HepG2 (cell line): Measurements from ENCODE around the gene PLG. TPM values are rescaled to one million over a fixed set of nuclear protein-coding genes. Genes with fewer than 3 reads are reported as not detected.

Experiments used
- ATAC-seq: fragments of 200-7000 bp; cut with Tn5 transposase; 3 replicates; pipeline ENCODE4 v1.9.1; 2020; ENCODE audit warnings: mild to moderate bottlenecking, moderate library complexity
- BruUV-seq: library from RNA; stranded (reverse); fragments of 400-500 nt; replicated peaks from 2 replicates; lab custom pipeline; 2021; lab: Mats Ljungman, UMichigan
- CTCF ChIA-PET: fragments of 300-600 bp; formaldehyde crosslinking; extraction: SDS; loops from one replicate; lab custom pipeline; 2021; ENCODE audit warnings: low total read pairs, inconsistent platforms, low intra/inter-chr PET ratio; lab: Yijun Ruan, JAX
- POLR2A ChIA-PET: fragments of 350-600 bp; sonication (Branson Sonifier 250); formaldehyde crosslinking; loops from one replicate; lab custom pipeline; 2020; ENCODE audit warnings: antibody characterized with exemption, inconsistent platforms; lab: Yijun Ruan, JAX
- DNase-seq: peaks from one replicate; pipeline ENCODE4 v3.0.0-alpha.2; 2015; ENCODE audit warnings: low spot score
- FAIRE-seq: peaks from 3 replicates; lab custom pipeline; 2011; peaks lifted over from hg19 to GRCh38; lab: Jason Lieb, UNC
- H2AFZ ChIP-seq: one replicate; pipeline ENCODE4 v1.6.1; 2011; ENCODE audit warnings: low read length, inconsistent platforms
- H3K27ac ChIP-seq: fragments of 300-600 bp; 3 replicates; pipeline ENCODE4 v1.8.0; 2011; ENCODE audit warnings: mixed run types, mild to moderate bottlenecking, mixed read lengths, low read length, inconsistent platforms; ENCODE audit not compliant: insufficient read depth; ENCODE audit errors: extremely low read length
- H3K27me3 ChIP-seq, 2 experiments: fragments of 200-600 bp in 1 of 2; 2 replicates in 1 of 2; 3 replicates in 1 of 2; pipeline versions ENCODE4 v1.6.0 to v1.8.0; 2011; ENCODE audit warnings: low read length in 2 of 2, mild to moderate bottlenecking in 2 of 2, moderate library complexity in 2 of 2, inconsistent platforms in 1 of 2; ENCODE audit not compliant: insufficient read depth in 2 of 2, control insufficient read depth in 1 of 2
- H3K36me3 ChIP-seq, 2 experiments: fragments of 200-600 bp in 1 of 2; replicated peaks in 1 of 2; 2 replicates in 1 of 2; 3 replicates in 1 of 2; pipeline versions ENCODE4 v1.5.1 to v1.8.0; 2011; ENCODE audit warnings: low read length in 2 of 2, inconsistent platforms in 1 of 2; ENCODE audit not compliant: insufficient read depth in 2 of 2, control insufficient read depth in 1 of 2
- H3K4me1 ChIP-seq: 2 replicates; pipeline ENCODE4 v1.5.1; 2012; ENCODE audit warnings: low read length, inconsistent platforms; ENCODE audit not compliant: insufficient read depth
- H3K4me2 ChIP-seq: 2 replicates; pipeline ENCODE4 v1.6.0; 2011; ENCODE audit warnings: low read depth, low read length, inconsistent platforms
- H3K4me3 ChIP-seq, 3 experiments: fragments of 200-600 bp in 1 of 3; sonication (generic), shearing (Covaris generic) in 1 of 3; replicated peaks in 1 of 3; 2 replicates each; pipeline ENCODE4 v1.5.1; 2011 to 2016; ENCODE audit warnings: low read length in 3 of 3, inconsistent platforms in 2 of 3, low read depth in 2 of 3, mild to moderate bottlenecking in 2 of 3, control low read depth in 1 of 3, mixed read lengths in 1 of 3; ENCODE audit not compliant: insufficient read depth in 1 of 3
- H3K79me2 ChIP-seq: one replicate; pipeline ENCODE4 v1.6.1; 2011; ENCODE audit warnings: low read length, inconsistent platforms; ENCODE audit not compliant: insufficient read depth
- H3K9ac ChIP-seq: 2 replicates; pipeline ENCODE4 v1.6.0; 2011; ENCODE audit warnings: mild to moderate bottlenecking, low read depth, low read length, inconsistent platforms; ENCODE audit not compliant: insufficient read depth
- H3K9me3 ChIP-seq: 2 replicates; pipeline ENCODE4 v1.5.1; 2012; ENCODE audit warnings: mild to moderate bottlenecking, low read length
- H4K20me1 ChIP-seq: 2 replicates; pipeline ENCODE4 v1.6.0; 2011; ENCODE audit warnings: inconsistent platforms, mild to moderate bottlenecking, low read length, moderate library complexity; ENCODE audit not compliant: insufficient read depth
- MAFF ChIP-seq: IDR thresholded peaks from 2 replicates; pipeline ENCODE4 v1.6.1; 2011; ENCODE audit warnings: low read depth, low read length, improper control_type of control experiment
- MEIS2 ChIP-seq: sonication (generic); formaldehyde crosslinking; IDR thresholded peaks from 2 replicates; pipeline ENCODE4 v1.9.0; 2021; ENCODE audit warnings: mild to moderate bottlenecking, missing genetic modification reagents
- NFE2L2 ChIP-seq: fragments of 150-350 bp; IDR thresholded peaks from 2 replicates; pipeline ENCODE4 v1.6.1; 2014; ENCODE audit warnings: low read length
- RELA ChIP-seq: sonication (generic); formaldehyde crosslinking; IDR thresholded peaks from 2 replicates; pipeline ENCODE4 v1.4.0; 2020; ENCODE audit warnings: missing genetic modification reagents
- SAP130 ChIP-seq: IDR thresholded peaks from 2 replicates; pipeline ENCODE4 v1.6.1; 2016; ENCODE audit warnings: low read depth
- SIX1 ChIP-seq: sonication (generic); formaldehyde crosslinking; IDR thresholded peaks from 2 replicates; pipeline ENCODE4 v1.4.0; 2020; ENCODE audit warnings: missing genetic modification reagents, borderline replicate concordance
- TOPORS ChIP-seq: sonication (generic); formaldehyde crosslinking; IDR thresholded peaks from 2 replicates; pipeline ENCODE4 v1.8.0; 2023; ENCODE audit warnings: mild to moderate bottlenecking, missing genetic modification reagents
- ZFP36 ChIP-seq: fragments of 150-350 bp; IDR thresholded peaks from 2 replicates; pipeline ENCODE4 v1.6.1; 2018; ENCODE audit warnings: borderline replicate concordance, low read length, low read depth; ENCODE audit not compliant: partially characterized antibody
- ZMYM3 ChIP-seq: sonication (generic); formaldehyde crosslinking; IDR thresholded peaks from 2 replicates; pipeline ENCODE4 v1.5.1; 2020; ENCODE audit warnings: mild to moderate bottlenecking, missing genetic modification reagents
- ZNF709 ChIP-seq: sonication (generic); formaldehyde crosslinking; IDR thresholded peaks from 2 replicates; pipeline ENCODE4 v1.5.0; 2020; ENCODE audit warnings: mild to moderate bottlenecking, missing genetic modification reagents
- ZNF746 ChIP-seq: sonication (generic); formaldehyde crosslinking; IDR thresholded peaks from 2 replicates; pipeline ENCODE4 v1.8.0; 2022; ENCODE audit warnings: mild to moderate bottlenecking, missing genetic modification reagents
- ZNF766 ChIP-seq: sonication (generic); formaldehyde crosslinking; IDR thresholded peaks from 2 replicates; pipeline ENCODE4 v1.5.0; 2020; ENCODE audit warnings: missing genetic modification reagents, borderline replicate concordance
- WGBS: methylation state at CpG from one replicate; pipeline ENCODE4 v1.1.6; 2017; ENCODE audit warnings: low lambda C conversion rate; 5-methylcytosine and 5-hydroxymethylcytosine counted together
- in situ Hi-C: cut with HindIII; loops from 2 replicates; pipeline ENCODE4 v1.10.0; 2017; ENCODE audit warnings: low pct_unique_long_range_greater_than_20kb; ENCODE audit not compliant: extremely low pct_ligation_motif_present
- intact Hi-C: fragments of 100-400 bp; cut with micrococcal nuclease; formaldehyde crosslinking; loops from one replicate; pipeline ENCODE4 v1.10.0; 2022; ENCODE audit not compliant: unreplicated experiment
- polyA plus RNA-seq, 8 experiments: library from polyadenylated mRNA; depleted of rRNA in 3 of 8; stranded (reverse) in 7 of 8; unstranded in 1 of 8; fragments of >200 nt; fragmentation: Illumina TruSeq in 4 of 8; extraction: Trizol in 4 of 8; gene quantifications; 2 replicates each; pipeline versions ENCODE4 v1.2.1 to v1.2.3, GENCODE V29; 2011 to 2016; ENCODE audit warnings: low read depth in 4 of 8, missing spikeins in 1 of 8, mixed read lengths in 1 of 8; ENCODE audit not compliant: insufficient read depth in 1 of 8
- total RNA-seq, 5 experiments: library from RNA; depleted of rRNA; stranded (reverse); fragments of >200 nt; fragmentation: Illumina TruSeq; extraction: Trizol; gene quantifications; 2 replicates each; pipeline ENCODE4 v1.2.3, GENCODE V29; 2016; ENCODE audit warnings: low read depth in 1 of 5
- TF ChIP-seq, protein P1 (sequence below): sonication (generic); formaldehyde crosslinking; IDR thresholded peaks from 2 replicates; pipeline ENCODE4 v1.8.0; 2023; ENCODE audit warnings: mild to moderate bottlenecking, missing genetic modification reagents
- TF ChIP-seq, protein P2 (sequence below): sonication (generic); formaldehyde crosslinking; IDR thresholded peaks from 2 replicates; pipeline ENCODE4 v1.9.0; 2021; ENCODE audit warnings: missing genetic modification reagents, borderline replicate concordance

Gene PLG
- total and polyA plus RNA-seq, 2 of the 13 experiments (the other 11 are each of a cell fraction or from before 2014, with no cell fraction given), result 1.7 to 10.7 TPM

GRCh38 chr6:160767647-160768019 is 65.6 kb downstream of the PLG start:
- Histone ChIP-seq H3K9me3 (no peaks in the 10 kb centered on the region), H3K79me2 (no peaks in the 10 kb centered on the region), H3K27me3 (peaks cover 3 to 14% of the 10 kb centered on the region in 2 experiments; a peak in 3 of 5 replicates), H3K36me3 (no peaks in the 10 kb centered on the region), H3K27ac (no peak overlapping the region), H3K4me2 (peak overlapping the region; percentile 95; the same call in 1 of the 2 replicates), H3K4me3 (no peak overlapping the region; a peak in 1 of 6 replicates), H2AFZ (no peak overlapping the region), H3K9ac (no peak overlapping the region), H3K4me1 (no peaks in the 10 kb centered on the region), H4K20me1 (no peaks in the 10 kb centered on the region)
- ATAC-seq (peak; percentile 28), DNase-seq (no peak), FAIRE-seq (no peak)
- ChIA-PET POLR2A (no interaction called here), CTCF (interaction anchor here (1.2 to 1.7 kb wide), 2 partner anchors 18 to 35 kb away, joined by 7 read pairs; no protein-coding TSS in a partner anchor)
- WGBS, result 12% methylated on average over 5 of the region's 5 CpGs
- intact Hi-C loops, result loop anchor here (1.0 to 5.0 kb wide), 2 partner anchors 34 to 250 kb away; no protein-coding TSS in a partner anchor
- TF ChIP-seq, protein P1, sequence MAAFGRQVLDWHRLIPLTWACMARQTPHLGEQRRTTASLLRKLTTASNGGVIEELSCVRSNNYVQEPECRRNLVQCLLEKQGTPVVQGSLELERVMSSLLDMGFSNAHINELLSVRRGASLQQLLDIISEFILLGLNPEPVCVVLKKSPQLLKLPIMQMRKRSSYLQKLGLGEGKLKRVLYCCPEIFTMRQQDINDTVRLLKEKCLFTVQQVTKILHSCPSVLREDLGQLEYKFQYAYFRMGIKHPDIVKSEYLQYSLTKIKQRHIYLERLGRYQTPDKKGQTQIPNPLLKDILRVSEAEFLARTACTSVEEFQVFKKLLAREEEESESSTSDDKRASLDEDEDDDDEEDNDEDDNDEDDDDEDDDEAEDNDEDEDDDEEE, result 0 out of 2 replicates have a peak, but pooled peaks have one; percentile 2
- no peak for TF ChIP-seq SIX1
- TF ChIP-seq ZNF709 (CRISPR knock-in tag), result peak; percentile 32; the same call in 1 of the 2 replicates
- 0 out of 2 replicates have a peak, but pooled peaks have one; percentile 0 for TF ChIP-seq ZMYM3 (CRISPR knock-in tag)
- TF ChIP-seq ZFP36, result no peak
- 0 out of 2 replicates have a peak, but pooled peaks have one; percentile 2 for TF ChIP-seq ZNF746 (CRISPR knock-in tag)
- no TSS peak for BruUV-seq
- in situ Hi-C loops, result no loop called here

DNA sequence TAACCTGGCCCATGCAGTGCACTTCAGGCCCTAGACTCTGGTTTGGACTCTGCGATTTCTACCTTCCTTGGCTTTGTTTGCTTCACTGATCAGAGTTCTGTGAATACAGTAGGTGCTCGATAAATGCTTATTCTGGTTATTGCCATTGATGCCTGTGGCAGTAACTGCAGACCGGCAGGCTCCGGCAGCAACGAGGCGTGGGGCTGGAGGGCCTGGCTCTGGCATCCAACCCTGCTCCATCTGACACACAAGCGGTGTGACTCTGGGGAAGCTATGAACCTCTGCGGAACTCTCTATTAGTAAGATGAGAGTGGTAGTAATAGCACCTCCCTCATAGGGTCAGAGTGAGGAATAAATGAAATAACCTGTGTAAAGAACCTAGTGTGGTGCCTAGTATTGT is 66.1 kb downstream of the PLG start:
- Histone ChIP-seq H3K9me3 (no peaks in the 10 kb centered on the region), H3K79me2 (no peaks in the 10 kb centered on the region), H4K20me1 (no peaks in the 10 kb centered on the region), H3K9ac (no peak overlapping the region), H3K27ac (no peak overlapping the region), H2AFZ (no peak overlapping the region), H3K27me3 (peaks cover 3 to 14% of the 10 kb centered on the region in 2 experiments; a peak in 3 of 5 replicates), H3K4me2 (no peak overlapping the region), H3K4me1 (no peaks in the 10 kb centered on the region), H3K4me3 (no peak overlapping the region), H3K36me3 (no peaks in the 10 kb centered on the region)
- POLR2A ChIA-PET, result no interaction called here
- FAIRE-seq (no peak), DNase-seq (no peak), ATAC-seq (no peak)
- WGBS, result 60% methylated on average over 8 of the region's 8 CpGs
- in situ Hi-C loops, result no loop called here
- CTCF ChIA-PET, result interaction anchor here (1.2 to 1.7 kb wide), 2 partner anchors 18 to 35 kb away, joined by 7 read pairs; no protein-coding TSS in a partner anchor
- no TSS peak for BruUV-seq
- intact Hi-C loops, result loop anchor here (5.0 kb wide), 1 partner anchor 251 kb away; no protein-coding TSS in a partner anchor
- no peak for TF ChIP-seq MAFF
- no peak for TF ChIP-seq MEIS2 (CRISPR knock-in tag)
- no peak for TF ChIP-seq SAP130
- no peak for TF ChIP-seq ZNF766 (CRISPR knock-in tag)
- no peak for TF ChIP-seq RELA (CRISPR knock-in tag)
- TF ChIP-seq TOPORS, result no peak
- TF ChIP-seq, protein P2, sequence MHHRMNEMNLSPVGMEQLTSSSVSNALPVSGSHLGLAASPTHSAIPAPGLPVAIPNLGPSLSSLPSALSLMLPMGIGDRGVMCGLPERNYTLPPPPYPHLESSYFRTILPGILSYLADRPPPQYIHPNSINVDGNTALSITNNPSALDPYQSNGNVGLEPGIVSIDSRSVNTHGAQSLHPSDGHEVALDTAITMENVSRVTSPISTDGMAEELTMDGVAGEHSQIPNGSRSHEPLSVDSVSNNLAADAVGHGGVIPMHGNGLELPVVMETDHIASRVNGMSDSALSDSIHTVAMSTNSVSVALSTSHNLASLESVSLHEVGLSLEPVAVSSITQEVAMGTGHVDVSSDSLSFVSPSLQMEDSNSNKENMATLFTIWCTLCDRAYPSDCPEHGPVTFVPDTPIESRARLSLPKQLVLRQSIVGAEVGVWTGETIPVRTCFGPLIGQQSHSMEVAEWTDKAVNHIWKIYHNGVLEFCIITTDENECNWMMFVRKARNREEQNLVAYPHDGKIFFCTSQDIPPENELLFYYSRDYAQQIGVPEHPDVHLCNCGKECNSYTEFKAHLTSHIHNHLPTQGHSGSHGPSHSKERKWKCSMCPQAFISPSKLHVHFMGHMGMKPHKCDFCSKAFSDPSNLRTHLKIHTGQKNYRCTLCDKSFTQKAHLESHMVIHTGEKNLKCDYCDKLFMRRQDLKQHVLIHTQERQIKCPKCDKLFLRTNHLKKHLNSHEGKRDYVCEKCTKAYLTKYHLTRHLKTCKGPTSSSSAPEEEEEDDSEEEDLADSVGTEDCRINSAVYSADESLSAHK (CRISPR knock-in tag), result no peak
- TF ChIP-seq NFE2L2, result no peak
